Urinary bladder (tissue), 4 donors: Measurements from ENCODE around the gene HIGD1B. TPM values are rescaled to one million over a fixed set of nuclear protein-coding genes. Genes with fewer than 3 reads are reported as not detected.

Experiments used
- DNase-seq: peaks from one replicate; pipeline ENCODE4 v3.0.0-alpha.2; 2015; ENCODE audit errors: extremely low spot score
- H3K27ac ChIP-seq: one replicate; pipeline ENCODE4 v1.5.1; 2013; ENCODE audit warnings: low read depth, mild to moderate bottlenecking, moderate library complexity
- H3K36me3 ChIP-seq: one replicate; pipeline ENCODE4 v1.6.1; 2013; ENCODE audit warnings: mild to moderate bottlenecking, moderate library complexity; ENCODE audit not compliant: insufficient read depth
- H3K4me1 ChIP-seq: one replicate; pipeline ENCODE4 v1.6.1; 2013; ENCODE audit warnings: mild to moderate bottlenecking, moderate library complexity; ENCODE audit not compliant: insufficient read depth
- H3K4me3 ChIP-seq: one replicate; pipeline ENCODE4 v1.5.1; 2013; ENCODE audit warnings: low read depth, low read length
- WGBS: extraction: QIAGEN DNeasy Blood & Tissue Kit; methylation state at CpG from one replicate; pipeline ENCODE4 v1.1.7; 2013; 5-methylcytosine and 5-hydroxymethylcytosine counted together
- polyA plus RNA-seq: library from polyadenylated mRNA; stranded (reverse); fragments of 200-250 nt; gene quantifications from one replicate; pipeline ENCODE4 v1.2.3, GENCODE V29; 2013
- total RNA-seq: library from RNA; depleted of rRNA; stranded (reverse); fragments of >200 nt; gene quantifications from one replicate; pipeline ENCODE4 v1.2.3, GENCODE V29; 2014
- donor health status: healthy with polysubstance abuse.
- donor health status: healthy.

HIGD1B gene
- total and polyA plus RNA-seq, 2 donors = 2.1 to 9.6 TPM

DNA sequence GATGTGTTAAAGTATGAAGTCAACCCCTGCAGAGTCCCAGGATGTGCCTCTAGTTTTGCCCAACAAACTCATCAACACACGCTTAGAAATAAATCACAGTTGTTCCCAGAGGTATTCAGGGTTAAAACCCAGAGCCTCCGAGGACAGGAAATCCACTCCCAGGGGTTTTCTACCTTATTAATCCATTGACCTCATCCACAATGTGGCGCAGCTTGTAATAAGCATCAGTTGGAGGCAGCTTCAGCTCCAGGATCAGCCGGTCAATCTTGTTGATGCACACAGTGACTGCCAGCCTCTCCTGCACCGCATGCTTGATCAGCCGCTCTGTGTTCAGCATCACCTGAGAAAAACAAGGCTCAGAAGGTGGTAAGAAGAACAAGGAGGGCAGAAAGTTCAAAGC lies 28.1 kb downstream of the HIGD1B start:
- 95% methylated on average over 6 of the region's 6 CpGs for WGBS
- no peak overlapping the region for H3K4me3 ChIP-seq
- H3K27ac ChIP-seq = no peak overlapping the region
- peaks cover 13% of the 10 kb centered on the region for H3K36me3 ChIP-seq
- no peak for DNase-seq
- H3K4me1 ChIP-seq = no peaks in the 10 kb centered on the region

DNA sequence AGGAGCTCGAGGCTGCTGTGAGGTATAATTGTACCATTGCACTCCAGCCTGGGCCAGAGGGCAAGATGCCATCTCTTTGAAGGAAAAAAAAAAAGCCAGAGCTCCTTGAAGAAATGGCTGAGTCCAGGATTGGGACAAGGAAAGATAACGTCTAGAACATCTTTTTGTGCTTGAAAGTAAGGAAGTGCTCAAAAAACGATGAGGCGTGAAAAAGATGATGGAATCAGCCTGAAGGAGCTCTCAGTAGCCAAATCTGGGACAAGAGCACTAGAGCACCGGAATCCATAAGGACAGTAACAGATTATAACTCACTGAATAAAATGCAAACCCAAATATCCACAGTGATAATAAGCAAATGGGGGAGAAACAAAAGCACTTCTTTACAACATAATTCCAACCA lies 29.4 kb downstream of the HIGD1B start:
- H3K27ac ChIP-seq = no peak overlapping the region

DNA sequence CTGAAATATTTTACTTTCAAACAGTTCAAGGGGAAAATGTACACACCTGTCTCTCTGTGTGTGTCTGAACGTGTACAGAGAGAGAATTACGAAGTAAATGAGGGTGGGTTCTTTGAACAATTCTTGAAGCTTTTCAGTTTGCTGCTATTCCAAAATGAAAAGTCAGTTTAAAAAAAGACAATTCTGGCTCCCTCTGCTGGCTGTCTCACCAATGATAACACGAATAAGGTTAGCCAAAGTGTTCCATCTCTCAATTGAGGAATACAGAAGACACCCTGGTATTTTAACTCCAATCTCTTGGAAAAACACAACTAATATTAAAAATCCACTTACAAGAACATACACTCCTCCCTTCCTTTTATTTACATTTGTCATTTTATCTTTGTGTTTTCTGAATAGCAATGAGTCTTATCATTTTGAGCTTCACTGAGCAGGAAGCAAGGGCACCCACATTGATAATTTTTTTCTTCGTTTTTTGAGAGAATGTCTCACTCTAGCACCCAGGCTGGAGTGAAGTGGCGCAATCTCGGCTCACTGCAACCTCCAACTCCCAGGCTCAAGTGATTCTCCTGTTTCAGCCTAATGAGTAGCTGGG lies 31.0 kb downstream of the HIGD1B start:
- no peak for DNase-seq
- WGBS = 48% methylated on average over 6 of the region's 6 CpGs
- peaks cover 11% of the 10 kb centered on the region for H3K36me3 ChIP-seq
- no peak overlapping the region for H3K27ac ChIP-seq
- H3K4me3 ChIP-seq = no peak overlapping the region
- H3K4me1 ChIP-seq = no peaks in the 10 kb centered on the region

More for the DNA sequence above, 29.4 kb downstream of the HIGD1B start:
- Histone ChIP-seq H3K36me3 (peaks cover 11% of the 10 kb centered on the region), H3K4me1 (no peaks in the 10 kb centered on the region), H3K4me3 (no peak overlapping the region)
- no peak for DNase-seq
- 85% methylated on average over 5 of the region's 5 CpGs for WGBS

DNA sequence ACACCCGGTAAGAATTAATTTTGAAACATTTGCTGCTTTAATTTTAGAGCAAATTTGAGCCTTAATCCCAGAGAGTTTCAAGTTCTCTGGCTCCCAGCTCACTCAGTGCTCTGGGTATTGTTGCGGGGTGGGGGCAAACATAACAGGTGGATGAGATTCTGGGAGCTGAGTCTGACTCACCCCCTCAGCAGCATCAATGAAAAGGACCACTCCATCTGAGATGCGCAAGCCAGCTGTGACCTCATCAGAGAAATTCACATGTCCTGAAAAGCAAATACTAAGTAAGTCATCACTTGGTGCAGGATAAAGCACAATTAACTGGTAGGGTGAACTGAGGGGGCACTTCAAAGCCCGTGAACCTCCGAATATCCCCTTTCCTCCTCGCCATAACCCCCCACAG lies 31.7 kb downstream of the HIGD1B start:
- H3K36me3 ChIP-seq = peaks cover 11% of the 10 kb centered on the region
- 95% methylated on average over 6 of the region's 6 CpGs for WGBS

DNA sequence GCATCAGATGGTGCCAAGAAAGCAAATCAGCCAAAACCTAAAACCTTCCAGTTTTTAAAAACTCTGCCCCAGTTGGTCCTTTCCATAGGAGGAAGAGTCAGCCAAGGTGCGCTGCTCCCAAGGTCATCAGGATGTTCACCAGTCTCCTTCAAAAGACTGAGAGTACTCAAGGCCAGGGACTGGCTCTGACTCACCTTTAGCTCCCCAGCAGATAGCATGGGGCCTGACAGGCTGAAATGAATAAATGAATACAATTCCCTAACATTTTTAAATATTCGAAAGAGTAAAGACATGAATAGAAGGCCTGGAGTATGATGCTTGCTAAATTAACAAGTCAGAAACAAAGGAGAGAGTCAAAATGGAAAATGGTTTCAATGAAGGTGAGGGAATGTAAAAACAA lies 32.4 kb downstream of the HIGD1B start:
- Histone ChIP-seq H3K4me1 (no peaks in the 10 kb centered on the region), H3K4me3 (no peak overlapping the region), H3K36me3 (peaks cover 14% of the 10 kb centered on the region), H3K27ac (no peak overlapping the region)
- WGBS = 94% methylated on average over 2 of the region's 2 CpGs
- DNase-seq = no peak

More for the DNA sequence above, 31.7 kb downstream of the HIGD1B start:
- Histone ChIP-seq H3K4me1 (no peaks in the 10 kb centered on the region), H3K27ac (no peak overlapping the region), H3K4me3 (no peak overlapping the region)
- DNase-seq = no peak

DNA sequence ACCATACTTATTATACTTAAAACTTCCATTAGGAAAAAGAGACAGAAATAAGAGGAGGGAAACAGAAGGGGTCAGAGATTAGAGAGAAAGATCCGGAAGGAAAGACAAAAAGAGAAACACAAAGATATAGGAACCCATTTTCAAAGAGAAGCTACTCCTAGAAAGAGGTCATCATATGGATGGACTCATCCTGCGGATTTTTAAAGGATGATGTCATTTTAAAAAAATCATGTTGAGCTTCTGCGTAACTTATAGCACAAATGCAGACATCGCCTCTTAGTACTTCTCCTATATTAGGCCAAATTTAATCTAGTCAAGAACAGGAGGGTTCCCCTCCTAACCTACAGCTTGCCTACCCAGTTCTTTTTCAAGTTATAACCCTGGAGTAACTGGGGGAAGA lies 33.5 kb downstream of the HIGD1B start:
- H3K4me3 ChIP-seq = no peak overlapping the region
- H3K36me3 ChIP-seq = peaks cover 13% of the 10 kb centered on the region
- DNase-seq = no peak
- H3K4me1 ChIP-seq = no peaks in the 10 kb centered on the region
- WGBS = 84% methylated on average over 4 of the region's 4 CpGs
- no peak overlapping the region for H3K27ac ChIP-seq

DNA sequence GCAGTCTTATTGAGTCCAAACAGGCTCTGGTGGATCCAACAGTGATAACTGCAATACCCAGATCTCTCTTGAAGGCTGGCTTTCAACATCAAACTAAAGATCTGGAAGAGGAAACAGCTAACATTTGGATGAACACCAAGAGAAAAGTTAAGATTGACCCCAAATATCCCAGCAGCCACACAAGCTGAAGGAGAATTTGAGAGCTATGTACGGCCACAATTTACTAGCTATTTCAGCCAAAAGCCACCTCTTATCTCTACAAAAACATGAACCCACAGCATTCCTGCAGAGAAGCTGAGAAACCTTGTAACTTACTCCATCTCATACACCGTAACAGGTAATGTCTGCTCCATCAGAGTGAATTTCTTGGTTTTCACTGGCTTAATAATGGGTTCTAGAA lies 37.3 kb downstream of the HIGD1B start:
- H3K36me3 ChIP-seq = peaks cover 8% of the 10 kb centered on the region
- DNase-seq = no peak

DNA sequence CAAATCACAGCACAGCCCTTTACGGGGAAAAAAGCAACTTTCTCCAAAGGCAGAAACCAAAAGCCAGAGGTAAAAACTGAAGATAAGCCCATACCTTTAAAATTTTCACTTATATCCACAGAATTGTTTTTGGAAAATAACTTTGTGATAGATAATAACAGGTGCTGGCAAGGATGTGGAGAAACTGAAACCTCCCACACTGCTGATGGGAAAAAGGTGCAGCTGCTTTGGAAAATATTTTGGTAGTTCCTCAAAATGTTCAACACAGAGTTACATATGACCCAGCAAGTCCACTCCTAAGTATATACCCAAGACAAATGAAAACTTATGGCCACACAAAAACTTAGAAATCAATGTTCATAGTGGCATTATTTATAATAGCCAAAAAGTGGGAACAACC lies 39.3 kb downstream of the HIGD1B start:
- WGBS = 93% methylated on average over 1 of the region's 1 CpG
- Histone ChIP-seq H3K36me3 (peaks cover 8% of the 10 kb centered on the region), H3K27ac (no peak overlapping the region), H3K4me3 (no peak overlapping the region), H3K4me1 (no peaks in the 10 kb centered on the region)
- no peak for DNase-seq

More for the DNA sequence above, 37.3 kb downstream of the HIGD1B start:
- no peak overlapping the region for H3K4me3 ChIP-seq
- no peak overlapping the region for H3K27ac ChIP-seq
- no peaks in the 10 kb centered on the region for H3K4me1 ChIP-seq
- 95% methylated on average over 2 of the region's 2 CpGs for WGBS

DNA sequence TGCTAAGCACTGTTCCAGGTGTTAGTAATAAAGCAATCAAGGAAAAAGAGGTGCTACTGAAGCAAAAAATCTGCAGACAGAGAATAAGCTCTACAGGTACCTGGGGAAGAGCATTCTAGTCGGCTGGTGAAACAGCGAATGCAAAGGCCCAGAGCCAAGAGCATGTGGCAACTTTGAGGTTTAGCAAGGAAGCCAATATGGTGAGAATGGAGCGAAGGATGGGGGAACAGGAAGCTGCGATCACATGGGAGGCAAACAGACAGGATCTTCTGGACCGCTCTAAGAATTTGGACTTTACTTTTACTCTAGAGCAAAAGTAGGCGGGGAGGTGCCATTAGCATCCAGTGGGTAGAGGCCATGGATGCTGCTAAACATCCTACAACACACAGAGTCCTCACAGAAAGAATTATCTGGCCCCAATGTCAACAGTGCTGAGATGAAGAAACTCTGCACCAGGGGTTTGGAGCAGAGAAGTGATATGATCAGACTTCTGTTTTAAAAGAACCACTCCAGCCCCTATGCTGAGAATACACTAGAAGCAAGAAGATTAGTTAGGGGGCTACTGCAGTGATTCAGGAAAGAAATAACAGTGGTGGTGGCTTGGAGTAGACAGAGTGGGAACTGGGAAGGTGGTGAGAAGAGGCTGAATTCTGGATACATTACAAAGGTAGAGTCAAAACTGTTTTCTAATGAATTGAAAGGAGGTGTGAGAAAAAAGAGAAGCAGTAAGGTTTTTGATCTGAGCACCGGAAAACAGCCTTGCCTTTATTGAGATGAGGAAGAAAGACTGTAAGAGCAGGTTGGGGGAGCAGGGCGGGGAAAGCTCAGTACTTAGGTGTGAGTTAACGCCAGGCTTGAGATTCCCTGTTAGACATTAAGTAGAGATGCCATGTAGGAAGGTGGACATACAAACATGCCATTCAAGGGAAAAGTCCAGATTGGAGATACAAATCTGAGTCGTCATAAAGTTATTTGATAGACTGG lies 40.6 kb downstream of the HIGD1B start:
- whole genome bisulfite sequencing = 82% methylated on average over 10 of the region's 10 CpGs
- no peak overlapping the region for H3K27ac ChIP-seq
- DNase-seq = no peak
- H3K4me3 ChIP-seq = no peak overlapping the region
- peaks cover 11% of the 10 kb centered on the region for H3K36me3 ChIP-seq
- no peaks in the 10 kb centered on the region for H3K4me1 ChIP-seq

DNA sequence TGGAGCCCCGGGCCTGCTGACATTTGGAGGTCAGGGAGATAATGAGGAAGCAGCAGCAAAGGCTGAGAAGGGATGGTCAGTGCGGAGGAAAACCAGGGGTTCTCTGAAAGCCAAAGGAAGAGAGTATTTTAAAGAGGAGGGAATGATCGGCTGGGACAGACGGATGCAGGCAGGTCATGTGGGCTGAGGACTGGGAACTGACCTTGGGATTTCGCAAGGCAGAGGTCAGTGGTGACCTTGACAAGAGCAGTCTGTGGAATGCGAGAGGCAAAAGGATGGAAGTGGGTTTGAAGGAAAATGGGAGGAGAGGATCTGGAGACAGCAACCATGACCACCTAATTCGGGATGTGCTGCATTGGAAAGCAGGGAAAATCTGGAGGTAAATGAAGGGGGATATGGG lies 41.3 kb downstream of the HIGD1B start:
- 84% methylated on average over 7 of the region's 7 CpGs for WGBS
- Histone ChIP-seq H3K36me3 (peaks cover 11% of the 10 kb centered on the region), H3K27ac (no peak overlapping the region), H3K4me1 (no peaks in the 10 kb centered on the region), H3K4me3 (no peak overlapping the region)
- DNase-seq = no peak

DNA sequence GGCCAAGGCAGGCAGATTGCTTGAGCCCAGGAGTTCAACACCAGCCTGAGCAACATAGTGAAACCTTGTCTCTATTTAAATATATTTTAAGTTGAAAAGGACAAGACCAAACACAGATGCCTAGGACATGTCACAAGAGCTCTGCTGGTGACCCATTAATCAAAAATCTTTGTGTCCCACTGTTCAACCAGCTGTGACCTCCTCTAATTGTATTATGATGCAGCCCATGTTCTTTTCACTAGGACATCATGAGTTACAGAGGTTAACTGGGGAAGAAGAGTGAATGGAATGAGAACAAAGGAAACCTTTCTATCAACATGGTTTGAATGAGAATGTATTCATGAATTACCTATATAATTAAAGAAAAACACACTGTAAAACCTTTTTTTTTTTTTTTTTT lies 44.6 kb downstream of the HIGD1B start:
- Histone ChIP-seq H3K36me3 (peaks cover 5% of the 10 kb centered on the region), H3K4me3 (no peak overlapping the region), H3K27ac (no peak overlapping the region), H3K4me1 (no peaks in the 10 kb centered on the region)
- DNase-seq = no peak

DNA sequence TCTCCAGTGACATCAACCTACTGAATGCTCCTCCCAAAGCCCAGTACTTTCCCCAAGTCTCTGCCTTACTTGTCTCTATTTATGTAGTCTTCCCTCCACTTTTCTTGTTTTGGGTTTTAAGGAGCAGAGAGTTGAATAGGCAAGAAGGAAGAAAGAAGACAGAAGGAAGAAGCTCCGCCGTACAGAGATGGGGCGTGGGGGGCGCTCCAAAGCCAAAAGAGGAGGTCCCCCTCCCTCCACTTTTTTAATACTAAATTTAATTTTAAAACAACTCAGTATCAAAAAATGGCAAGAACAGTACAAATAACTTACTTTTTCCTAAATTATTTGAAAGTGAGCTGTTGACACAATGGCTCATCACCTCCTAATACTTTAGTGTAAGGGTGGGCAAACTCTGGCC lies 47.0 kb downstream of the HIGD1B start:
- no peak for DNase-seq
- no peak overlapping the region for H3K4me3 ChIP-seq
- H3K36me3 ChIP-seq = peaks cover 5% of the 10 kb centered on the region
- H3K27ac ChIP-seq = no peak overlapping the region
- H3K4me1 ChIP-seq = no peaks in the 10 kb centered on the region
- WGBS = 97% methylated on average over 4 of the region's 4 CpGs

DNA sequence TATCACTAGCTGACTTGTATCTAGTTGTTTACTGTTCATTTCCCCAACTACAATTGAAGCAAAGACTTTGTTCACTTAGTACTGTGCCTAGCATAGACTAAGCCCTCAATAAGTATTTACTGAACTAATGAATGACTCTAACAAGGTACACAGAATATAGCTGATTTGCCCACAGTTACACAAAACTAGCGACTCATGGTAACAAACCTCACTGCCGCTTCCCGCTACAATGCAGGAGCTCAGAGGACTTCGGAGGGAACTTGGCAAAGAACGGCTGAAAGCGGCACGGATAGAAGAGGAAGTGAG lies 51.0 kb downstream of the HIGD1B start:
- no peak for DNase-seq
- under 1% methylated on average over 7 of the region's 7 CpGs for WGBS
- H3K27ac ChIP-seq = peak overlapping the region; percentile 61
- peak overlapping the region; percentile 75 for H3K4me3 ChIP-seq
- H3K36me3 ChIP-seq = no peaks in the 10 kb centered on the region
- no peaks in the 10 kb centered on the region for H3K4me1 ChIP-seq

DNA sequence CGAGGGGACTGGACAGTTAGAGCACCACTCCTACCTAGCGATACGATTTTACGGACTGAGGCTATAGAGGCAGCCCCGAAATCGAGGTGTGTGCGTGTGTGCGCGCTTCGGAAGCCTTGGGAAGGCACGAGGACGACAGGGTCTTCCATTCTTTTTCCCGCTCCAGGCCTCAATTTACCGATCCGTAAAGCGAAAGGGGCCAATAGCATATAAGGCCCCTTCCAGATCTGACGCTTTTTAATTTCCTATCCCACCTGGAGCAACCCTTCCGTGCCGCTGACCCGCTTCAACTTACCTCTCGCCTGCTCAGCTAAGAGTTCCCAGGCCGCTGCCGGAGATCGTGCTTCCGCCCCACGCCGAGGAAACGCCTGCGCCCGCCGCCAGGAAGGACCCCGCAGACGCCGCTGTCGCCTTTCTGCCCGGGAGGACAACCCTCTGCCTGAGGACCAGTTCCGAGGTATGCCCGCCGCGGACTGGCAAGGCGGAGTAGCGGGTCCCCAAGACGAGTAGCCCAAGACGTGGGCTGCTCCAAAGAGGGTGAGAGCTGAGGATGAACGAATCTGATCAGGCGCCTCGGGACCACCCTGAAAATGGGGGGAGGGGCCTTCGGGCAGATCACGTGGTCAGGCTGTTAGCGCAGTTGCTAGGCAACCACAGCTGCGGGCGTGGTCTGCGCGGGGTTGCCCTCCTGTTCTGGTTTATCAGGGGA lies 51.5 kb downstream of the HIGD1B start, which contains the start of gene EFTUD2:
Gene EFTUD2, minus strand, starts transcription at position 372 of the 709 bp plus-strand sequence. CDS start 4,924 bp downstream, outside the sequence.
- H3K4me1 ChIP-seq = no peaks in the 10 kb centered on the region
- H3K36me3 ChIP-seq = no peaks in the 10 kb centered on the region
- under 1% methylated on average over 54 of the region's 54 CpGs for WGBS
- peak; percentile 85 for DNase-seq
- peak within 1 kb of the TSS; percentile 88 for H3K27ac ChIP-seq
- peak within 1 kb of the TSS; percentile 75 for H3K4me3 ChIP-seq
